Esophagus muscularis mucosa (tissue), 4 donors: Measurements from ENCODE around the gene NANS. TPM values are rescaled to one million over a fixed set of nuclear protein-coding genes. Genes with fewer than 3 reads are reported as not detected.

Experiments used
- DNase-seq: peaks from one replicate; pipeline ENCODE4 v3.0.0-alpha.2; 2017; ENCODE audit errors: extremely low spot score
- H3K27ac ChIP-seq, 4 donors: fragments of 200-600 bp; sonication (generic); replicated peaks in 1 of 4; 1 replicate in 3 of 4; 2 replicates in 1 of 4; pipeline ENCODE4 v1.5.1; 2016 to 2019; ENCODE audit warnings: mild to moderate bottlenecking in 1 of 4
- H3K27me3 ChIP-seq, 4 donors: fragments of 200-600 bp; sonication (generic); one replicate each; pipeline versions ENCODE4 v1.5.1 to v1.6.0; 2016 to 2019
- H3K36me3 ChIP-seq, 4 donors: fragments of 200-600 bp; sonication (generic); one replicate each; pipeline ENCODE4 v1.5.1; 2016 to 2019
- H3K4me1 ChIP-seq, 4 donors: fragments of 200-600 bp; sonication (generic); one replicate each; pipeline ENCODE4 v1.5.1; 2016 to 2019
- H3K4me3 ChIP-seq, 4 donors: fragments of 200-600 bp; sonication (generic); 1 replicate in 2 of 4; 2 replicates in 2 of 4; pipeline ENCODE4 v1.5.1; 2016 to 2019; ENCODE audit warnings: mild to moderate bottlenecking in 4 of 4, moderate library complexity in 1 of 4
- H3K9me3 ChIP-seq, 4 donors: fragments of 200-600 bp; sonication (generic); 1 replicate in 3 of 4; 2 replicates in 1 of 4; pipeline ENCODE4 v1.5.1; 2016 to 2019
- EP300 ChIP-seq: sonication (generic); formaldehyde crosslinking; IDR thresholded peaks from one replicate; pipeline ENCODE4 v1.6.1; 2017; ENCODE audit warnings: antibody characterized with exemption
- POLR2A ChIP-seq: fragments of 450-650 bp; IDR thresholded peaks from one replicate; pipeline ENCODE4 v1.6.1; 2017; ENCODE audit warnings: antibody characterized with exemption, moderate library complexity, mild to moderate bottlenecking, low read depth
- POLR2AphosphoS5 ChIP-seq, 2 donors: sonication (generic); formaldehyde crosslinking; IDR thresholded peaks; one replicate each; pipeline ENCODE4 v1.6.1; 2017; ENCODE audit warnings: antibody characterized with exemption in 2 of 2
- WGBS: methylation state at CpG from one replicate; pipeline ENCODE4 v1.1.5; 2018; 5-methylcytosine and 5-hydroxymethylcytosine counted together
- intact Hi-C: fragments of 100-400 bp; cut with DNase I; formaldehyde crosslinking; loops from one replicate; pipeline ENCODE4 v1.15.1; 2023
- total RNA-seq, 4 donors: library from RNA; depleted of rRNA; stranded (reverse); fragments of >200 nt; gene quantifications; one replicate each; pipeline versions ENCODE4 v1.1.0 to v1.2.1, GENCODE V29; 2016
- TF ChIP-seq, protein P1 (sequence below), 3 experiments: fragments of 200-600 bp in 2 of 3; fragments of 450-650 bp in 1 of 3; sonication (generic) in 2 of 3; IDR thresholded peaks; one replicate each; pipeline ENCODE4 v1.5.1; 2017 to 2019; ENCODE audit warnings: antibody characterized with exemption in 3 of 3, mild to moderate bottlenecking in 2 of 3, moderate library complexity in 1 of 3

Gene NANS, protein sequence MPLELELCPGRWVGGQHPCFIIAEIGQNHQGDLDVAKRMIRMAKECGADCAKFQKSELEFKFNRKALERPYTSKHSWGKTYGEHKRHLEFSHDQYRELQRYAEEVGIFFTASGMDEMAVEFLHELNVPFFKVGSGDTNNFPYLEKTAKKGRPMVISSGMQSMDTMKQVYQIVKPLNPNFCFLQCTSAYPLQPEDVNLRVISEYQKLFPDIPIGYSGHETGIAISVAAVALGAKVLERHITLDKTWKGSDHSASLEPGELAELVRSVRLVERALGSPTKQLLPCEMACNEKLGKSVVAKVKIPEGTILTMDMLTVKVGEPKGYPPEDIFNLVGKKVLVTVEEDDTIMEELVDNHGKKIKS
- total RNA-seq, result 10 to 100 TPM; 25.3 to 54.7 (median 37.3) TPM

DNA sequence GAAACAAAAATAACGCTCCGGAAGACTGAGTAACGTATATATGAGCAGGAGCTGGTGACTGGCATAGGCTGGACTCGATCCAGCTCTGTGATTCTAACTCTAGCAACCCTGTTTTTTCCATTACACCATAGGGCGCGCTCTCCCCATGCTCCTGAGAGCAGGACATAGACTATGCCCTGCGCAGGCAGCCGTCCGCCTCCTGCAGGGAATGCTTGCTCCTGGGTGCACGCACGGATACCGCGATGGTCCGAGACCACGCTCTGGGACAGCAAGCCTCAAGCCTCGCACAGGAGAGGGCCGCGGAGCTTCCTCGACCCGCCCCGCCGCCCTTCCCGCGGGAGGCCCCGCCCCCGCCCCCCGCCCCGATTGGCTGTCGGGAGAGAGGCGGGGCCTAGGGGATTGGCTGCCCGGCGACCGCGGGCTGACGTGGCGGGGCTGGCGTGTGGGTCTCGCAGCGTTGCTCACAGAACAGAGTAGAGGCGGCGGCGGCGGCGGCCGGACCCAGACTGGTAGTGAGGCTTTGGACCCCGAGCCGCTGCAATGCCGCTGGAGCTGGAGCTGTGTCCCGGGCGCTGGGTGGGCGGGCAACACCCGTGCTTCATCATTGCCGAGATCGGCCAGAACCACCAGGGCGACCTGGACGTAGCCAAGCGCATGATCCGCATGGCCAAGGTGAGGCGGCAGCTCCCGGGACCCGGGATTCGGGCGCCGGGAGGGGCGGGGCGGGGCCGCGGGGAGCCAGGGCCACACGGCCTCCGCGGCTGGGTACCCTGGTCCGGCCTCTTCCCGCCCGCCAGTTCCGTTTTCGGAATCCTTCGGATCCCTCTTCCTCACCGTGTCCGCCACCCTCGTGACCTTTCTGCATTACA, at the start of gene NANS:
Gene NANS (plus strand): TSS at position 464 of the 869 bp plus-strand sequence. CDS start 77 bp downstream, at position 541.
- peak; percentile 86 for TF ChIP-seq POLR2A
- TF ChIP-seq EP300, result no peak
- TF ChIP-seq, protein P1, sequence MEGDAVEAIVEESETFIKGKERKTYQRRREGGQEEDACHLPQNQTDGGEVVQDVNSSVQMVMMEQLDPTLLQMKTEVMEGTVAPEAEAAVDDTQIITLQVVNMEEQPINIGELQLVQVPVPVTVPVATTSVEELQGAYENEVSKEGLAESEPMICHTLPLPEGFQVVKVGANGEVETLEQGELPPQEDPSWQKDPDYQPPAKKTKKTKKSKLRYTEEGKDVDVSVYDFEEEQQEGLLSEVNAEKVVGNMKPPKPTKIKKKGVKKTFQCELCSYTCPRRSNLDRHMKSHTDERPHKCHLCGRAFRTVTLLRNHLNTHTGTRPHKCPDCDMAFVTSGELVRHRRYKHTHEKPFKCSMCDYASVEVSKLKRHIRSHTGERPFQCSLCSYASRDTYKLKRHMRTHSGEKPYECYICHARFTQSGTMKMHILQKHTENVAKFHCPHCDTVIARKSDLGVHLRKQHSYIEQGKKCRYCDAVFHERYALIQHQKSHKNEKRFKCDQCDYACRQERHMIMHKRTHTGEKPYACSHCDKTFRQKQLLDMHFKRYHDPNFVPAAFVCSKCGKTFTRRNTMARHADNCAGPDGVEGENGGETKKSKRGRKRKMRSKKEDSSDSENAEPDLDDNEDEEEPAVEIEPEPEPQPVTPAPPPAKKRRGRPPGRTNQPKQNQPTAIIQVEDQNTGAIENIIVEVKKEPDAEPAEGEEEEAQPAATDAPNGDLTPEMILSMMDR (IDR thresholded peaks at IDR 0.05), result no peak
- TF ChIP-seq POLR2AphosphoS5 (IDR thresholded peaks at IDR 0.05), result peak; percentile 95 to 97
- H3K36me3 ChIP-seq, result peaks cover 0 to 11% (median 8%) of the 10 kb centered on the region in 4 donors
- WGBS, result 0% methylated on average over 28 of the region's 80 CpGs
- peak within 1 kb of the TSS; percentile 71 to 89 (median 77) for H3K4me3 ChIP-seq
- intact Hi-C loops, result loop anchor here (2.0 kb wide), 1 partner anchor 74 kb away; the partner anchor contains the start of gene ANP32B
- peak; percentile 97 for DNase-seq
- no peaks in the 10 kb centered on the region for H3K9me3 ChIP-seq
- no peaks in the 10 kb centered on the region for H3K27me3 ChIP-seq
- H3K27ac ChIP-seq, result peak within 1 kb of the TSS; percentile 87 to 98 (median 94)
- peaks cover 14 to 39% (median 24%) of the 10 kb centered on the region in 4 donors for H3K4me1 ChIP-seq

DNA sequence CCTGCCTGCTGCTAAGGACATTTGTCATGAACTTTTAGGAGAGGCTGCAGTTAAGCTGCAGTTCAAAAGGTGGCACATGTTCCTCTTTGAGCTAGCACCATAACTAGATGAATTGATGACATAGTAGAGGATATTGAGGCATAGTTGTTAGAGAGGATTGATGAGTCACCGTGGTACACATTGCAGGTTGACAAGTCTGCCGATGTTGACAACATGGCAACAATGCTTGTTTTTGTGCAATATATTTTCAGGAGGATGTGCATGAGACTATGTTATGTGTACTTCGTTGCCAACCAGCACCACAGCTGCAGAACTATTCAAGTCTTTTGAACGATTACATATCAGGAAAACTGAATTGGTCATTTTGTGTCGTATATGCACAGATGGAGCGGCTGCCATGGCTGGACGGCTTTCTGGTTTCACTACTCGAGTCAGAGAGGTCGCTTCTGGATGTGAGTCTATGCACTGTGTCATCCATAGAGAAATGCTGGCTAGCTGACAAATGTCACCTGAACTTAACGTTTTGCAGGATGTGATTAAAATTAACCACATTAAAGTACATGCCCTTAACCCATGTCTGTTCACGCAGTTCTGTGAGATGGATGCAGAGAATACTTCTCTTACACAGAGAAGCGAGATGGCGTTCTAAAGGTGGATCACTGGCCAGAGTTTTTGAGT, 49.1 kb upstream of the NANS start:
- TF ChIP-seq POLR2A (no peak), POLR2AphosphoS5 (IDR thresholded peaks at IDR 0.05) (no peak), EP300 (no peak)
- TF ChIP-seq, protein P1 (IDR thresholded peaks at IDR 0.05), result no peak
- Histone ChIP-seq H3K4me1 (peaks cover 24 to 29% (median 25%) of the 10 kb centered on the region in 4 donors), H3K36me3 (peaks cover 45 to 77% (median 66%) of the 10 kb centered on the region in 4 donors), H3K9me3 (no peaks in the 10 kb centered on the region), H3K27ac (no peak overlapping the region), H3K27me3 (no peaks in the 10 kb centered on the region), H3K4me3 (no peak overlapping the region)
- intact Hi-C loops, result no loop called here
- no peak for DNase-seq
- 76% methylated on average over 13 of the region's 13 CpGs for WGBS

DNA sequence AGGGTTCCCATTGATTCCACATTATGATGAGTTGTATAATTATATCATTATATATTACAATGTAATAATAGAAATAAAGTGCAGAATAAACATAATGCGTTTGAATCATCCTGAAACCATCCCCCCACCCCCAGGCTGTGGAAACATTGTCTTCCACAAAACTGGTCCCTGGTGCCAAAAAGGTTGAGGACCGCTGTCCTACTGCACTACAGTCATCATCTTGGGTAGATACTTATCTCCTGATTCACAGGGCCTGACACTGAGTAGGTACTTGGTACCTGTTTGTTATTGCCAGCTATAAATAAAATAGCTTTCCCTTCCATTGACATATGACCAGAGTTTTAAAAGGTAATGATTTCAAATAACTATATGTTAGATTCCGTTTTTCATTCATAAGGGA, 47.8 kb upstream of the NANS start:
- Histone ChIP-seq H3K36me3 (peaks cover 58 to 91% (median 79%) of the 10 kb centered on the region in 4 donors), H3K4me3 (no peak overlapping the region)

DNA sequence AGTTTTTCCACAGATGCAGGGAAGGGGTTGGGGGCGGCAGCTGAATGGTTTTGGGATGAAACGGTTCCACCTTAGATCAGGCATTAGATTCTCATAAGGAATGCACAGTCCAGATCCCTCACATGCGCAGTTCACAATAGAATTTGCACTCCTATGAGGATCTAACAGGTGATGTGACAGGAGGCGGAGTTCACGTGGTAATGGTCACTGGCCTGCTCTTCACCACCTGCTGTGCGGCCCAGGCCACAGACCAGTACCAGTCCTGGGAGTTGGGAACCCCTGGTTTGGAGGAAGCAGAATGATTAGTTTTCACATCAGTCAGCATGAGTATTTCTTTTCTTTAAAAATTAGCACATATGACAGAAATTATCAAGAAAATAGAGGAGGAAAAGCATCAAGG, 47.1 kb upstream of the NANS start:
- H3K4me3 ChIP-seq, result no peak overlapping the region
- H3K9me3 ChIP-seq, result no peaks in the 10 kb centered on the region
- H3K27ac ChIP-seq, result peak overlapping the region in 1 of 4 donors; percentile 11
- peaks cover 65 to 97% (median 86%) of the 10 kb centered on the region in 4 donors for H3K36me3 ChIP-seq
- DNase-seq, result no peak
- TF ChIP-seq, protein P1 (IDR thresholded peaks at IDR 0.05), result no peak
- TF ChIP-seq POLR2AphosphoS5 (IDR thresholded peaks at IDR 0.05), result no peak
- TF ChIP-seq EP300, result no peak
- no peak for TF ChIP-seq POLR2A
- intact Hi-C loops, result no loop called here
- H3K27me3 ChIP-seq, result no peaks in the 10 kb centered on the region
- whole genome bisulfite sequencing, result 84% methylated on average over 6 of the region's 6 CpGs
- peaks cover 13 to 16% (median 15%) of the 10 kb centered on the region in 4 donors for H3K4me1 ChIP-seq

More for the DNA sequence above, 47.8 kb upstream of the NANS start:
- no peak for DNase-seq
- H3K27me3 ChIP-seq, result no peaks in the 10 kb centered on the region
- H3K4me1 ChIP-seq, result peaks cover 13 to 16% (median 15%) of the 10 kb centered on the region in 4 donors
- H3K9me3 ChIP-seq, result no peaks in the 10 kb centered on the region
- WGBS, result 81% methylated on average over 3 of the region's 3 CpGs
- no peak for TF ChIP-seq POLR2A
- TF ChIP-seq EP300, result no peak
- TF ChIP-seq, protein P1 (IDR thresholded peaks at IDR 0.05), result no peak
- TF ChIP-seq POLR2AphosphoS5 (IDR thresholded peaks at IDR 0.05), result no peak
- H3K27ac ChIP-seq, result no peak overlapping the region
- intact Hi-C loops, result no loop called here
